ENCODE measurements around the gene SLC5A4. TPM values are rescaled to one million over a fixed set of nuclear protein-coding genes. Genes with fewer than 3 reads are reported as not detected.

The SLC5A4 gene
- total RNA-seq, result not detected in 2 replicates

GRCh38 chr22:32255217-32255616, at the start of gene SLC5A4:
Gene SLC5A4, minus strand, starts transcription at chr22:32255347. Its CDS starts 18 bp downstream, at chr22:32255329.

GRCh38 chr22:32204856-32205722, 50.1 kb downstream of the SLC5A4 start, which contains the start of gene RFPL2:
Gene RFPL2, minus strand, starts transcription at chr22:32205073. Its CDS starts 2,622 bp downstream, at chr22:32202451.

Other genes with a start within 250 kb of the SLC5A4 start
- gene SLC5A1, start 212.1 kb downstream of the SLC5A4 start, total RNA-seq, result not detected in 2 replicates
- not detected in 2 replicates for gene C22orf42, start 96.0 kb downstream of the SLC5A4 start, total RNA-seq
- gene RFPL2, start 50.3 kb downstream of the SLC5A4 start, total RNA-seq, result not detected in 2 replicates
- gene RFPL3, start 102.5 kb upstream of the SLC5A4 start, total RNA-seq, result not detected in 2 replicates
- gene RTCB, start 156.9 kb upstream of the SLC5A4 start, total RNA-seq, result 56.3 and 65.0 TPM in 2 replicates
- gene BPIFC, start 209.1 kb upstream of the SLC5A4 start, total RNA-seq, result not detected in 2 replicates
- gene FBXO7, start 219.5 kb upstream of the SLC5A4 start, total RNA-seq, result 52.2 and 54.6 TPM in 2 replicates

Measured in cardiac ventricle fibroblast (primary cell).